ENCODE results near the gene PIGS.
"Not testable (repeated sequence)": the region's sequence is repeated elsewhere in the genome, so short reads cannot be mapped to it uniquely, and the experiment has no call there.

The PIGS gene

GRCh38 chr17:28571361-28572122 lies at the start of gene PIGS:
PIGS (minus strand) TSS chr17:28571524; CDS start chr17:28571496, 28 bp downstream.
- H3K9ac ChIP-seq (ENCODE audit: low read length), result peak within 1 kb of the TSS; percentile 68
- peak within 1 kb of the TSS; percentile 94 for H3K4me3 ChIP-seq (ENCODE audit: low read length)
- no peaks in the 10 kb centered on the region for H3K36me3 ChIP-seq (ENCODE audit: control insufficient read depth, low read depth, low read length)
- H3K9me3 ChIP-seq (ENCODE audit: control insufficient read depth, low read depth, low read length), result no peaks in the 10 kb centered on the region
- H3K27me3 ChIP-seq (ENCODE audit: control insufficient read depth, insufficient read depth, low read length), result peaks cover 16% of the 10 kb centered on the region
- H3K27ac ChIP-seq (ENCODE audit: low read length), result no peak within 1 kb of the TSS
- H3K4me1 ChIP-seq (ENCODE audit: control insufficient read depth, low read depth, low read length), result no peaks in the 10 kb centered on the region

GRCh38 chr17:28620010-28620409 lies 48.7 kb upstream of the PIGS start:
- no peak overlapping the region for H3K27ac ChIP-seq (ENCODE audit: low read length)
- peaks cover 89% of the 10 kb centered on the region for H3K36me3 ChIP-seq (ENCODE audit: control insufficient read depth, low read depth, low read length)
- no peaks in the 10 kb centered on the region for H3K9me3 ChIP-seq (ENCODE audit: control insufficient read depth, low read depth, low read length)
- H3K9ac ChIP-seq (ENCODE audit: low read length), result no peak overlapping the region
- H3K27me3 ChIP-seq (ENCODE audit: control insufficient read depth, insufficient read depth, low read length), result no peaks in the 10 kb centered on the region
- no peaks in the 10 kb centered on the region for H3K4me1 ChIP-seq (ENCODE audit: control insufficient read depth, low read depth, low read length)
- H3K4me3 ChIP-seq (ENCODE audit: low read length), result no peak overlapping the region

- Histone ChIP-seq H3K9me3 (ENCODE audit: control insufficient read depth, low read depth, low read length) (no peaks in the 10 kb centered on the region), H3K9ac (ENCODE audit: low read length) (no peak overlapping the region), H3K36me3 (ENCODE audit: control insufficient read depth, low read depth, low read length) (peaks cover 88% of the 10 kb centered on the region), H3K27ac (ENCODE audit: low read length) (no peak overlapping the region), H3K27me3 (ENCODE audit: control insufficient read depth, insufficient read depth, low read length) (no peaks in the 10 kb centered on the region), H3K4me1 (ENCODE audit: control insufficient read depth, low read depth, low read length) (no peaks in the 10 kb centered on the region), H3K4me3 (ENCODE audit: low read length) (no peak overlapping the region)
These were observed 47.1 kb upstream of the PIGS start for GRCh38 chr17:28618464-28618863.

GRCh38 chr17:28616281-28616680 lies 45.0 kb upstream of the PIGS start:
- no peak overlapping the region for H3K4me3 ChIP-seq (ENCODE audit: low read length)
- no peak overlapping the region for H3K9ac ChIP-seq (ENCODE audit: low read length)
- no peaks in the 10 kb centered on the region for H3K9me3 ChIP-seq (ENCODE audit: control insufficient read depth, low read depth, low read length)
- H3K27ac ChIP-seq (ENCODE audit: low read length), result no peak overlapping the region
- no peaks in the 10 kb centered on the region for H3K27me3 ChIP-seq (ENCODE audit: control insufficient read depth, insufficient read depth, low read length)
- H3K4me1 ChIP-seq (ENCODE audit: control insufficient read depth, low read depth, low read length), result no peaks in the 10 kb centered on the region
- peaks cover 85% of the 10 kb centered on the region for H3K36me3 ChIP-seq (ENCODE audit: control insufficient read depth, low read depth, low read length)

GRCh38 chr17:28615260-28615940 lies 44.1 kb upstream of the PIGS start:
- no peak overlapping the region for H3K9ac ChIP-seq (ENCODE audit: low read length)
- no peak overlapping the region for H3K27ac ChIP-seq (ENCODE audit: low read length)
- H3K4me3 ChIP-seq (ENCODE audit: low read length), result no peak overlapping the region
- H3K27me3 ChIP-seq (ENCODE audit: control insufficient read depth, insufficient read depth, low read length), result no peaks in the 10 kb centered on the region
- no peaks in the 10 kb centered on the region for H3K4me1 ChIP-seq (ENCODE audit: control insufficient read depth, low read depth, low read length)
- H3K9me3 ChIP-seq (ENCODE audit: control insufficient read depth, low read depth, low read length), result no peaks in the 10 kb centered on the region
- peaks cover 85% of the 10 kb centered on the region for H3K36me3 ChIP-seq (ENCODE audit: control insufficient read depth, low read depth, low read length)

- Histone ChIP-seq H3K9ac (ENCODE audit: low read length) (no peak within 1 kb of the TSS), H3K4me3 (ENCODE audit: low read length) (no peak within 1 kb of the TSS), H3K4me1 (ENCODE audit: control insufficient read depth, low read depth, low read length) (no peaks in the 10 kb centered on the region), H3K27ac (ENCODE audit: low read length) (no peak within 1 kb of the TSS), H3K9me3 (ENCODE audit: control insufficient read depth, low read depth, low read length) (no peaks in the 10 kb centered on the region), H3K27me3 (ENCODE audit: control insufficient read depth, insufficient read depth, low read length) (no peaks in the 10 kb centered on the region), H3K36me3 (ENCODE audit: control insufficient read depth, low read depth, low read length) (peaks cover 75% of the 10 kb centered on the region)
These were observed 42.6 kb upstream of the PIGS start, which contains the start of gene RSKR for GRCh38 chr17:28613931-28614381. RSKR (minus strand) TSS chr17:28614185; CDS start chr17:28614161, 24 bp downstream.

GRCh38 chr17:28612936-28613872 lies 41.9 kb upstream of the PIGS start:
- Histone ChIP-seq H3K27me3 (ENCODE audit: control insufficient read depth, insufficient read depth, low read length) (no peaks in the 10 kb centered on the region), H3K9me3 (ENCODE audit: control insufficient read depth, low read depth, low read length) (no peaks in the 10 kb centered on the region), H3K4me3 (ENCODE audit: low read length) (no peak overlapping the region), H3K27ac (ENCODE audit: low read length) (no peak overlapping the region), H3K4me1 (ENCODE audit: control insufficient read depth, low read depth, low read length) (no peaks in the 10 kb centered on the region), H3K36me3 (ENCODE audit: control insufficient read depth, low read depth, low read length) (peaks cover 68% of the 10 kb centered on the region), H3K9ac (ENCODE audit: low read length) (no peak overlapping the region)

- Histone ChIP-seq H3K4me1 (ENCODE audit: control insufficient read depth, low read depth, low read length) (no peaks in the 10 kb centered on the region), H3K9me3 (ENCODE audit: control insufficient read depth, low read depth, low read length) (no peaks in the 10 kb centered on the region), H3K27me3 (ENCODE audit: control insufficient read depth, insufficient read depth, low read length) (no peaks in the 10 kb centered on the region), H3K4me3 (ENCODE audit: low read length) (no peak overlapping the region), H3K27ac (ENCODE audit: low read length) (no peak overlapping the region), H3K9ac (ENCODE audit: low read length) (no peak overlapping the region), H3K36me3 (ENCODE audit: control insufficient read depth, low read depth, low read length) (peaks cover 66% of the 10 kb centered on the region)
These were observed 41.2 kb upstream of the PIGS start for GRCh38 chr17:28612531-28612930.

GRCh38 chr17:28610376-28610775 lies 39.1 kb upstream of the PIGS start:
- Histone ChIP-seq H3K9me3 (ENCODE audit: control insufficient read depth, low read depth, low read length) (no peaks in the 10 kb centered on the region), H3K9ac (ENCODE audit: low read length) (no peak overlapping the region), H3K27me3 (ENCODE audit: control insufficient read depth, insufficient read depth, low read length) (no peaks in the 10 kb centered on the region), H3K4me1 (ENCODE audit: control insufficient read depth, low read depth, low read length) (no peaks in the 10 kb centered on the region), H3K27ac (ENCODE audit: low read length) (no peak overlapping the region), H3K36me3 (ENCODE audit: control insufficient read depth, low read depth, low read length) (peaks cover 50% of the 10 kb centered on the region), H3K4me3 (ENCODE audit: low read length) (no peak overlapping the region)

GRCh38 chr17:28604031-28604430 lies 32.7 kb upstream of the PIGS start:
- not testable (repeated sequence) for H3K9ac ChIP-seq (ENCODE audit: low read length); H3K27ac ChIP-seq (ENCODE audit: low read length); H3K27me3 ChIP-seq (ENCODE audit: control insufficient read depth, insufficient read depth, low read length); H3K4me1 ChIP-seq (ENCODE audit: control insufficient read depth, low read depth, low read length); H3K4me3 ChIP-seq (ENCODE audit: low read length); H3K36me3 ChIP-seq (ENCODE audit: control insufficient read depth, low read depth, low read length); H3K9me3 ChIP-seq (ENCODE audit: control insufficient read depth, low read depth, low read length)
